Measurements from ENCODE around the gene CD22.
"Not testable (repeated sequence)": the region's sequence is repeated elsewhere in the genome, so short reads cannot be mapped to it uniquely, and the experiment has no call there.

The CD22 gene

GRCh38 chr19:35328851-35329285 is at the start of gene CD22:
Gene CD22, plus strand, starts transcription at chr19:35329187. Its CDS starts 2,854 bp downstream, at chr19:35332041.
- DNase-seq (ENCODE audit: low spot score) = peak; percentile 85

GRCh38 chr19:35279374-35279773 is 49.6 kb upstream of the CD22 start:
- DNase-seq (ENCODE audit: low spot score) = no peak

DNA sequence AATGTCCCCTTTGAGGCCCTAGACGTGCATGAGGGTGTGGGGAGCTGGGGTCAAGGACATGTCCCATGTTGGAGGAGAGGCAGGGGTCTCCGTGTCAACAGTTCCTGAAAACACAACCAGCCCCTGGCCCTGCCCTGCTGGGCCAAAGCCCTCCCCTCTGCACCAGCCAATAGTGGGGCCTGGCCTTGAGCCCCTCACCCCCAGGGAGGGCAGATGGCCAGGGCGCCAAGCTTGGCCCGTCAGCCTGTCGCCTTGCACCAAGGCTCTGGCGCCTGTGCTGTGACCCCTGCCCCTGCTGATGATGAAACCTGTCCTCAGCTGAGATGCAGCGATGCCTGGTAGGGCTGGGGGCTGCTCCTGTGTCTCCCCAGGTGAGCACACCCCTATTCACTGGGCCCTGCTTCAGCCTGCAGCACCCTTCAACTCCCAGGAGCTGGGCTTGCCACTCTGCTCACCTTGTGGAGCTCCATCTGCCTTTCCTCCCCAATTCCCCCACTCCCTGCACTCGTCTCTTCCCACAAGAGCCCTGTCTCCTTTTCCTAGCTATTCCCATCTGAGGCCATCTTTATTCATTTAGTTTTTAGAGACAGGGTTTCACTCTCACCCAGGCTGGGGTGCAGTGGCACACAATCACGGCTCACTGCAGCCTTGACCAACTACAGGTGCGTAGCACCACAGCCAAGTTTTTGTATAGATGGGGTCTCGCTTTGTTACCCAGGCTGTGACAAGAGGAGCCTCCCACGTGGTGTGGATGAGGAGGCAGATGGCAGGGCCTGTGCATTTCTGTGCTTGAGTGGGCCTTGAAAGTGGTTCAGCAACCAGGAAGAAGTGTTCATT is 48.8 kb upstream of the CD22 start:
- peak; percentile 60 for DNase-seq (ENCODE audit: low spot score)

- no peak for DNase-seq (ENCODE audit: low spot score)
Observed at GRCh38 chr19:35281303-35281702, 47.7 kb upstream of the CD22 start.

GRCh38 chr19:35284153-35285094 is 44.6 kb upstream of the CD22 start:
- DNase-seq (ENCODE audit: low spot score) = no peak

DNA sequence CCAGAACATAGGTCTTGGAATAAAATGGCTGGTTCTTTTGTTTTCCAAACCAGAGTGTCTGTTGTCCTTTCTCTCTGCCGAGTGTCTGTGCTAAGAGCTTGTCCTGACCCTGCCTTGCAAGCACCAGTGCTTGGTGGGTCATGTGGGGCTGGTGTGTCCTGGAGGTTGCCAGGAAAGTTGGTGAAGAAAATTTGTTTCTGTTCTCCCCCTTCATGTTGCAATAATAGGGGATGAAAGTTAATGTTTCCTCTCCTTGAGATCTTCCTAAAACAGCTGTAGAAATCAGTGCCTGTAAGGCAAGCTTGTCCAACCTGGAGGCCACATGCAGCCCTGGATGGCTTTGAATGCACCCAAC is 43.9 kb upstream of the CD22 start:
- DNase-seq (ENCODE audit: low spot score) = no peak

DNA sequence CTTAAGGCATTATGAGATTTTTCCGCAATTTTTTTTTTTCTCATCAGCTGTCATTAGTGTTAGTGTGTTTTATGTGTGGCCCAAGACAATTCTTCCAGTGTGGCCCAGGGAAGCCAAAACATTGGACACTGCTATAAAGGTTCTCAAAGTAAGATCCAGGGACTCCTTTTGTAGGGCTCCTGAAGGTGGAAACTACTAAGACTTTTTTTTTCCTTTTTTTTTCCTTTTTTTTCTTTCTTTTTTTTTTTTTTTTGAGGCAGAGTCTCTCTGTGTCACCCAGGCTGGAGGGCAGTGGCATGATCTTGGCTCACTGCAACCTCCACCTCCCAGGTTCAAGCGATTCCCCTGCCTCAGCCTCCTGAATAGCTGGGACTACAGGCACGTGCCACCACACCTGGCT is 43.5 kb upstream of the CD22 start:
- DNase-seq (ENCODE audit: low spot score) = not testable (repeated sequence)

DNA sequence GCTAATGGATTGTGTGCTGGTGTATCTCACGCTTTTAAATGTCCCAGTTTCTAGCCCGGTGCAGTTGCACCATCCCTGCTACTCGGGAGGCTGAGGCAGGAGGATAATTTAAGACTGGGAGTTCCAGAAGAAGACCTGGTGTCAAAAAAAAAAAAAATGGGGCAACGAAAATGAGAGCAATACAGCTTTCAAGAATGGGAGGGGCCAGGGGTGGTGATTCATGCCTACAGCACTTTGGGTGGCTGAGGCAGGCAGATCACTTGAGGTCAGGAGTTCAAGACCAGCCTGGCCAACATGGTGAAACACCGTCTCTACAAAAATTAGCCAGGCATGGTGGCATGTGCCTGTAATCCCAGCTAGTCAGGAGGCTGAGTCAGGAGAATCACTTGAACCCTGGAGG is 42.9 kb upstream of the CD22 start:
- DNase-seq (ENCODE audit: low spot score) = not testable (repeated sequence)

DNA sequence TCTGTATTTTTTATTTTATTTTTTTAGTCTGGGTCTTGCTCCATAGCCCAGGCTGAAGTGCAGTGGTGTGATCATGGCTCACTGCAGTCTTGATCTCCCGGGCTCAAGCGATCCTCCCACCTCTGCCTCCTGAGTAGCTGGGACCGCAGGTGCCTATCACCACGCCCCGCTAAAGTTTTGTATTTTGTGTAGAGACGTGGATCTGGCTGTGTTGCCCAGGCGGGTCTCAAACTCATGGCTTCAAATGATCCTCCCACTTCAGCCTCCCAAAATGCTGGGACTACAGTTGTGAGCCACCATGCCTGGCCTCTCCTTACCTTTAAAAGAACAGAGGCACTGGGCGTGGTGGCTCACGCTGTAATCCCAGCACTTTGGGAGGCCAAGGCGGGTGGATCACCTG is 41.3 kb upstream of the CD22 start:
- no peak for DNase-seq (ENCODE audit: low spot score)

DNA sequence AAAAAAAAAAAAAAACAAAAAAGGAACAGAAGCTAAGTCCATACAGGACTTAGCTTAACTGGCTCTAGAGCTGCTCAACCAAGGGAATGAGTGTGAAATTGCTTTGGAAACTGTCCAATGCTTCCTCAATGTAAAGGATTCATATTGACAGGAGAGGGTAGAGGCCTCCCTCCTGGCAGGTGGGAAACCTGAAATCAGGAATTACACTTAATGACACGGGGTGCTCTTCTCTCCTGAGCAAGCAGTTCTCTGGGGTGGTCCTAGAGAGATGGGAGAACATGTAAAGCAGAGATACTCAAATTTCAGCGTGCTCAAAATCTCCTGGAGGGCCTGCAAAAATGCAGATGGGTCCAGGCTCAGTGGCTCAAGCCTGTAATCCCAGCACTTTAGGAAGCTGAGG is 40.7 kb upstream of the CD22 start:
- DNase-seq (ENCODE audit: low spot score) = no peak

DNA sequence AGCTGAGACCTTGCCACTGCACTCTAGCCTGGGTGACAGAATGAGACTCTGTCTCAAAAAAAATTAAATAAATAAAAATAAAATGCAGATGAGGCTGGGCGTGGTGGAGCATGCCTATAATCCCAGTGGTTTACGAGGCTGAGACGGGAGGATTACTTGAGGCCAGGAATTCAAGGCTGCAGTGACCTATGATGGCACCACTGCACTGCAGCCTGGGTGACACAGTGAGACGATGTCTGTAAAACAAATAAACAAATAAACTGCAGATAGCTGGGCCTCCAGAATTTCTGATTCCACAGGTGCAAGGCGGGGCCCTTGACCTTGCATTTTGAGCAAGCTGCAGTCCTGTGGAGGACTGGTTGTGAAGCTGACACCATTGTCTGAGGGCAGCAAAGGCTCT is 40.1 kb upstream of the CD22 start:
- DNase-seq (ENCODE audit: low spot score) = no peak

DNA sequence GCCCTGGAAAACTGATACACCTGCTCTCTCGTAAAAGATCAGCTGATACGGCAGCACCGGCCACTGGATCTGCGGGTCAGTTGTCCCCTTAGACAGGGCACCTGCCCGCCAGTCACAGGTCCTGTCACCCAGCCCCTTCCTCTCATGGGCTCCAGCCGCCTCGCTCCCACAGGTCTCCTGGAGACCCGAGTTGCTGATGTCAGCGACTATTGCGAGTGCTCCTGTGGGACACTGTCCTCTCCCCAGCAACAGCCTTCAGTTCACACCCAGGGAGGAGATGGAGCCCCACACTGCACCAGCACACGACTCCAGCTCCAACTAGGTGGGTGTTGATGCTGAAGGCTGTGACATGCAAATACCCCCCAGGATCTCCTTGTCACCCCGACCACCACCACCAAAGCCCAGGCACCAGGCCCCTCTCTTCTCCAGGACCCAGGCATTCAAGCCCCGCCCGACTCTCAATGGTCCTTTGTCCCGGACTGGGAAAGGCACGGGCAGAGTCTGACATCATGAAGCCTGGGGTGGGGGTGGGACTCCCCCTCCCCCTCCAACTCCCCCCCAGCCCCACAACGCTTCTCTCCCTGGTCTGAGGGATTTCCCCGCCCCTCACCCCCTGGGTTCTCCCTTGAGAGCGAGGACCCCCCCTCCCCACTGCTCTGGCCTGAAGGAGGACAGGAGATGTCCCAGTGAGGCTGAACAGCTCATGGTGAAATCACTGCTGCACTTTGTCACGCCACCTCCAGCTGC is 38.4 kb upstream of the CD22 start:
- DNase-seq (ENCODE audit: low spot score) = no peak

- no peak for DNase-seq (ENCODE audit: low spot score)
Observed at GRCh38 chr19:35291259-35291658, 37.7 kb upstream of the CD22 start.

DNA sequence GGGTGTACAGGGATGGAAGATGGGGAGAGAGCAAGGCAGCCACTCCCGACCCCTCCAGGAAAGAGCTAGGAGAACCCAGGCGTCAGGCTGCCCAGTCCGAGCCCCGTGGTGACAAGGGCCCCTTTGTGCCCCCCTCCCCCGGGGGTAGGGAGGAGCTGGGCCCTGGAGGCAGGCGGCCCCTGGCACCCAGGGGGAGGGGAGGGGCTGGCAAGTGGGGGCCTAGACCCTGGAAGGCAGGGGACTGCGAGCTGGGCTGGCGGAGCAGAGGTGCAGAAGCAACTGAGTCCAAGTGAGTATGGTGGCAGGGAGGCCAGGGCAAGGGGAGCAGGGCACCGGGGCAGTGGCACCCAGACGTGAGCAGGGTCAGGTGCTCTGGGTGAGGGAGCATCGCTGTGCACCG is 37.1 kb upstream of the CD22 start, which contains the start of gene MAG:
Gene MAG (plus strand): TSS at position 246 of the 400 bp plus-strand sequence. CDS start 3,248 bp downstream, outside the sequence.
- DNase-seq (ENCODE audit: low spot score) = no peak

DNA sequence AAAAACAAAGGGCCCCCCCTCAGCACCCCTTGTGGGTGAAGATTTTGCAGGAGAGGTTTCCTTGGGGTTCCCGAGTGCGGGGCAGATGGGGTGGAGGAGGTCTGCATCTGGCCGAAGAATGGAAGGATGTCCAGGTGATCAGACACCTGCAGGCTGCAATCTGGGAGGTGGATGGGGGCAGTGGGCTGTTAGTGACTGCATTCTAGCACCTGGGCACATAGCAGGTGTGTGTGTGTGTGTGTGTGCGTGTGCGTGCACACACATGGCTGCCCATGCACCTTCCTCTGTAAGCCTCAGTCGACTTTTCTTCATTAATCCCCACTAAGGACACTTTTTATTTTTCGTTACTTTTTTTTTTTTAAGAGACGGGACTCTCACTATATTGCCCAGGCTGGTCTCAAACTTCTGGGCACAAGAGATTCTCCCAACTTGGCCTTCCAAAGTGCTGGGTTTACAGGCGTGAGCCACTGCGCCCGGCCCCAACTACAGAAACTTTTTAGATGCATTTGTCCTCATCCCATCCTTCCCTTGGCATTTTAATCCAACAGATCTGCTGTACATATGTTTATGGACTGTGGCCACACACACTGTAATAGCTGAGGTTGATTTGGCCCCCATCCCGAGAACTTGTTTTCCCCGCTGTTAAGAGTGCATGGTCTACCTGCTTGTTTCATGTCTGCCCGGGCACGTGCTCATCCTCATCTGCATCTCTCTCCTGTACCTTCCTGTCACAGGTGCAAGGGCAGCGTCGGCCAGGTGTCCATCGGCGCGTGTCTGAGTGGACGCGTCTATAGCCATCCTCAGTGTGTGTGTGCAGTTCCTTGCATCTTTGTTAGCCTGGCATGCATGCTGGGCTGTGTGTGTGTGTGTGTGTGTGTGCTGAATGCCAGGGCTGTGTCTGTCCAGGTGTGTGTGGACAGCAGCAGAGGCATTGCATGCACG is 36.3 kb upstream of the CD22 start:
- peak; percentile 36 for DNase-seq (ENCODE audit: low spot score)

GRCh38 chr19:35293363-35293739 is 35.6 kb upstream of the CD22 start:
- DNase-seq (ENCODE audit: low spot score) = no peak

- no peak for DNase-seq (ENCODE audit: low spot score)
Observed at GRCh38 chr19:35293808-35294207, 35.2 kb upstream of the CD22 start.

GRCh38 chr19:35294328-35294727 is 34.7 kb upstream of the CD22 start:
- DNase-seq (ENCODE audit: low spot score) = no peak

GRCh38 chr19:35294859-35295791 is 33.9 kb upstream of the CD22 start:
- no peak for DNase-seq (ENCODE audit: low spot score)

Data from NAMALWA (cell line).